ENCODE measurements around the gene PKNOX2. TPM values are rescaled to one million over a fixed set of nuclear protein-coding genes. Genes with fewer than 3 reads are reported as not detected.

The PKNOX2 gene
- total RNA-seq, 4 donors from 2014 or later: 1.5 to 4.6 (median 2.8) TPM

DNA sequence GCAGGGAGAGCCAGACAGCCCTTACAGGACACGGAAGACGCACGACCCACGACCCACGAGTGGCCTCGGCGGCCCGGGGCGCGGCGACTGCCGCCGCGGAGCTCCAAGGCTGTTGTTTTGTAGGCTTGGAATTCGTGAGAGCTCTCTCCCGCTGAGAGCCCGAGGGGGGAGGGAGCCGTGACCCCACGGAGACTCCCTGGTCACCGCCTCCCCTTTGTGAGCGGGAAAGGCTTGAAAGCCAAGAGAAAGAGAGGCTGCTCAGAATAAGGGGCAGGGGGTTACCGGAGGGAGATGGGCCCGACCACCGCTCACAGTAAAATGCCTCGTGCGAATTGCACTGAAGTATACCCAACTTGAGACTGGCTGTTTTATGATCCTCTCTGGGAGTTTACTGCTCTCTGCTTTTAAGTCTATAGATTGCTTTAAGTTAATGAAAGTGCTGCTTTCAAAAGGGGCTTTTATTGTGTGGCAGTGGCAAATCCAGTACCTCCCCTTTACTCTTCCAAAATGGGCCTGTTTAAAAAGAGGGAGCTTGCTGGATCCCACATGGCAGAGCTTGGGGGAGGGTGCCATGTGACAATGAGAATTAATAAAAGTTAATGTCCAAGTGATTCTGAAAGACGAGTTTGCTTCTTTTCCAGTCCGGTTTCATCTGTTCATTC lies 2.9 kb downstream of the PKNOX2 start:
- intact Hi-C loops (cut with DNase I; ENCODE audit: low total_unique reads): no loop called here

DNA sequence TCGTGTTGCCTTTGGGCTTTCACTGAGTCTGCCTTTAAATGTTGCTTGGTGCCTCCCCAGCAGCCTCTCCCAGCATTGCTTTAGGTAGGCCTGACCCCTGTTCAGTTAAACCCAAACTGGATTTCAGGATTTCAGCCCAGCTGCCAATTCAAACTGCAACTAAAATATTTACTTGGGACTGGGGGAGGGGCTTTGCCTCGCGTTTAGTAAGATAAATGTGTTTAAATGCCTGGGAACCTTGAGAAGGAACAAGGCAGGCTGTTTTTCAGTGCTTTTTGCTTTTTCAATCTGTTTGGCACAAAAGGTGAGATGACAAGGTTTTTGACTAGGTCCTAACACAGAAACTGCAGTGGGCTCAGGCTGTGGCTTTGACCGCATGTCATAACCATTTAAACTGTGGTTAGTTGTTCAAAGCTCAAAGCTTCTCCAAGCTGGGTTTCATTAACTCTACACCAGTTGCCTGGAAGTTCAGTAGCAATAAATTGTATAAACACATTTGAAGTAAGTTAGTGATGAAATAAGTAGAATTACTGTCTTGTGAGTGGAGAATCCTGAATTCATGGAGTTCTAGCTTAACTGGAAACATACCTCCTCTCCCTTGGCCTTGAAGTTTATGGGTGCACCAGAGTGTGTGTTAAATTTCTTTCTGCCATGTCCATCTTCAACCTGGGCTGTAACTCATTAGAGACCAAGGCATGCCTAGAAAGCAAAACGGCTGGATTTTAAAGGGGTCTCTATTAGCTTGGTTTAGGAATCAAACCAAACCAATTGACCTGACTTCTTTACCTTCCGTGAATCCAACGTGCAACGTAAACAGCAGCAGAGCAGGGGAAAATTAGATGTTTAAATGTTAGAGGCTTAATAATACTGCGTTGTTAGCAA lies 3.6 kb downstream of the PKNOX2 start:
- 74 to 75% methylated on average over 9 of the region's 9 CpGs for WGBS, 2 donors
- H3K4me3 ChIP-seq (ENCODE audit: low read depth, poor library complexity, severe bottlenecking): no peak overlapping the region
- intact Hi-C loops (cut with DNase I; ENCODE audit: low total_unique reads): no loop called here
- TF ChIP-seq, protein P1, sequence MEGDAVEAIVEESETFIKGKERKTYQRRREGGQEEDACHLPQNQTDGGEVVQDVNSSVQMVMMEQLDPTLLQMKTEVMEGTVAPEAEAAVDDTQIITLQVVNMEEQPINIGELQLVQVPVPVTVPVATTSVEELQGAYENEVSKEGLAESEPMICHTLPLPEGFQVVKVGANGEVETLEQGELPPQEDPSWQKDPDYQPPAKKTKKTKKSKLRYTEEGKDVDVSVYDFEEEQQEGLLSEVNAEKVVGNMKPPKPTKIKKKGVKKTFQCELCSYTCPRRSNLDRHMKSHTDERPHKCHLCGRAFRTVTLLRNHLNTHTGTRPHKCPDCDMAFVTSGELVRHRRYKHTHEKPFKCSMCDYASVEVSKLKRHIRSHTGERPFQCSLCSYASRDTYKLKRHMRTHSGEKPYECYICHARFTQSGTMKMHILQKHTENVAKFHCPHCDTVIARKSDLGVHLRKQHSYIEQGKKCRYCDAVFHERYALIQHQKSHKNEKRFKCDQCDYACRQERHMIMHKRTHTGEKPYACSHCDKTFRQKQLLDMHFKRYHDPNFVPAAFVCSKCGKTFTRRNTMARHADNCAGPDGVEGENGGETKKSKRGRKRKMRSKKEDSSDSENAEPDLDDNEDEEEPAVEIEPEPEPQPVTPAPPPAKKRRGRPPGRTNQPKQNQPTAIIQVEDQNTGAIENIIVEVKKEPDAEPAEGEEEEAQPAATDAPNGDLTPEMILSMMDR (IDR thresholded peaks at IDR 0.05): no peak
- no peak for TF ChIP-seq POLR2A (IDR thresholded peaks at IDR 0.05)
- peak in 1 of 2 donors; percentile 36 for DNase-seq (ENCODE audit: low spot score in 2 of 2)

More for the DNA sequence above, 2.9 kb downstream of the PKNOX2 start:
- peak in 1 of 2 donors; percentile 77 for DNase-seq (ENCODE audit: low spot score in 2 of 2)
- H3K4me3 ChIP-seq (ENCODE audit: low read depth, poor library complexity, severe bottlenecking): no peak overlapping the region
- WGBS, 2 donors: 68 to 75% methylated on average over 28 of the region's 28 CpGs
- TF ChIP-seq POLR2A (IDR thresholded peaks at IDR 0.05): no peak
- TF ChIP-seq, protein P1 (IDR thresholded peaks at IDR 0.05): no peak

DNA sequence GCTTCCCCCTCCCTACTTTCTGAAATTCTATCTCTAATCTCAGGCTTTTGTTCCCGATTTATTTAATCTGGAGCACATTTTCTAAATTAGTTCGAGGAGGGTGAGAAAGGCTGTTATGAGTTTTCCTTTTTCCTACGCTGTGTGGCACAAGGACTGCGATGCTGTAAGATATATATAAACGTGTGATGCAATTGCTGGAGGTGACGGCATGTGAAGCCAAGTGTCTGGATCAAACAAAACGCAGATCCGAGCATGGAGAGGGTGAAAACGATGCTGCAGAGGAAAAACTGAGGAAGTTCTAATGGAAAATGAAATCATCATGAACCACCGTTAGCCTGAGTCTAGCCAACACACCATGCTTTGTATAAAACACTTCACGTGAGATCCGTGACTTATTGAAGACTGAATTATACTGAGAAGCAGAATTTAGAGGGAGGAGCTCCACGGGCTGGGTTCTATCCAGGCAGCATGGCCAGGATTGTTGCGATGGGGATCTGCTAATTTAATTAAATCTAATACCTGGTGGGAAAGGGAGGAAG lies 4.4 kb downstream of the PKNOX2 start:
- H3K4me3 ChIP-seq (ENCODE audit: low read depth, poor library complexity, severe bottlenecking): no peak overlapping the region
- WGBS, 2 donors: 75 to 76% methylated on average over 14 of the region's 14 CpGs
- DNase-seq (ENCODE audit: low spot score in 2 of 2): peak in 1 of 2 donors; percentile 74
- TF ChIP-seq POLR2A (IDR thresholded peaks at IDR 0.05): no peak
- TF ChIP-seq, protein P1 (IDR thresholded peaks at IDR 0.05): no peak
- intact Hi-C loops (cut with DNase I; ENCODE audit: low total_unique reads): no loop called here

DNA sequence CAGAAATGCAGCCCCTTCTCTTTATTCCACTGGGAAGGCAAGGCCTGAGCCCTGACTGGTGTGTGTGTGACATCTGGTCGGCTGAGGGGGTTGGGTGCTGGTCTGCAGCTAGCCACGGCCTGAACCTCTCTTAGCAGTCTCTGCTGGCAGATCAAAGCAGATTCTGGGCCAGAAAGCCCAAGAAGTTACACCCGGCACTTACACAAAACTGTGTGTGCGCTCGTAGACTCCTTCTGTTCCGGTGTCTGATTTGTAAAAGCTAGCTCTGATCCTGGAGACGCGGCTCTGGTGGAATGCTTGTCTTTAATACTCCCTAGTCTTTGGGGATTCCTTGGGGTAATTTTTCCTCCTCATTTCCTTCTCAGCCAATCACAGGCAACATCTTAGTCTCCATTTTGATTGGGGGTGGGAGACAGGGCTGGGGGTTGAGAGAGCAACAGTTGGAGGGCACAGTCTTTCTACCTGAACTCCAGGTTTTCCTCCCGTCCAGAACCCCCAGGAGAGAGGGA lies 5.5 kb downstream of the PKNOX2 start:
- H3K4me3 ChIP-seq (ENCODE audit: low read depth, poor library complexity, severe bottlenecking): no peak overlapping the region
- WGBS, 2 donors: 78 to 84% methylated on average over 9 of the region's 9 CpGs
- intact Hi-C loops (cut with DNase I; ENCODE audit: low total_unique reads): no loop called here
- DNase-seq (ENCODE audit: low spot score in 2 of 2): peak in 1 of 2 donors; percentile 70
- TF ChIP-seq POLR2A (IDR thresholded peaks at IDR 0.05): no peak
- TF ChIP-seq, protein P1 (IDR thresholded peaks at IDR 0.05): no peak

DNA sequence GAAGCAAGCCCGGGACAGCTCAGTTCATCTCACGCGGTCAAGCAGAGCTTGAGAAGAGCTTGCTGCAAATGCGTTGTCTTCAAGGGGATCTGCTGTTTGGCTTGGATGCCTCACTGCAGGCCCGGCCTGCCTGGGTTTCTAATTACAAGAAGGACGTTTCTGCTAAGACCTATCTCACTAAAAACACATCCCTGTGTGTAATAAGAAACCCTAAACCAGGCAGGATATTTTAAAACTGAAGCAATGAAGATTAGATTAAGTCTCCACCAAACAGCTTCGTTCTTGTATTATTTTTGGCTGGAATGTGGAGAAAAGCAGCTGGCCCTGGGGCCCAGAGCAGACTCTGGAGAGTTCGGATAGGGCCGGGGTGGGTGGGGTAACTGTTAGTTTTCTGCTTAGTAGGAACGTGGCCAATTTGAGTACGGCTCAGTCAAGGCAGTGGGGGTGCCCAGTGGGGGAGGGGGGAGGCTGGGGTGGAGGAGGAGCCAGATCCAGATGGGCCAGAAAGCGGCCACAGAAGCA lies 6.0 kb downstream of the PKNOX2 start:
- peak in 1 of 2 donors; percentile 67 for DNase-seq (ENCODE audit: low spot score in 2 of 2)
- no peak overlapping the region for H3K4me3 ChIP-seq (ENCODE audit: low read depth, poor library complexity, severe bottlenecking)
- TF ChIP-seq, protein P1 (IDR thresholded peaks at IDR 0.05): no peak
- no peak for TF ChIP-seq POLR2A (IDR thresholded peaks at IDR 0.05)
- intact Hi-C loops (cut with DNase I; ENCODE audit: low total_unique reads): no loop called here
- WGBS, 2 donors: 56 to 59% methylated on average over 12 of the region's 12 CpGs

Measured in lower leg skin (tissue), 4 donors.